Type B pancreatic cell (in vitro differentiated cells): Measurements from ENCODE around the gene TRPM3. TPM values are rescaled to one million over a fixed set of nuclear protein-coding genes. Genes with fewer than 3 reads are reported as not detected.

Experiments
- DNase-seq: peaks from one replicate; pipeline ENCODE4 v3.0.0; 2021; ENCODE audit warnings: mixed read lengths; ENCODE audit not compliant: unreplicated experiment; ENCODE audit errors: extremely low spot score
- H3K27ac Mint-ChIP-seq: 2 replicates; pipeline ENCODE4 v1.8.0; 2021; ENCODE audit warnings: mild to moderate bottlenecking, mixed read lengths
- H3K27me3 Mint-ChIP-seq: 2 replicates; pipeline ENCODE4 v1.8.0; 2021; ENCODE audit warnings: mixed read lengths
- H3K36me3 Mint-ChIP-seq: 2 replicates; pipeline ENCODE4 v1.8.0; 2021; ENCODE audit warnings: mixed read lengths
- H3K4me1 Mint-ChIP-seq: one replicate; pipeline ENCODE4 v1.8.0; 2021; ENCODE audit warnings: mixed read lengths; ENCODE audit not compliant: unreplicated experiment
- H3K4me3 Mint-ChIP-seq: 2 replicates; pipeline ENCODE4 v1.8.0; 2021; ENCODE audit warnings: mild to moderate bottlenecking, mixed read lengths
- H3K9me3 Mint-ChIP-seq: 2 replicates; pipeline ENCODE4 v1.8.0; 2021; ENCODE audit warnings: mixed read lengths
- CTCF ChIP-seq: fragments of 200-600 bp; sonication (generic); conservative IDR thresholded peaks from 2 replicates; pipeline ENCODE4 v1.5.0; 2021; ENCODE audit warnings: antibody characterized with exemption, mild to moderate bottlenecking
- total RNA-seq: library from RNA; stranded (reverse); gene quantifications from 2 replicates; pipeline ENCODE4 v1.2.1, GENCODE V29; 2021; ENCODE audit warnings: low replicate concordance

The TRPM3 gene
- total RNA-seq, 1 donor from 2014 or later, result 17.0 TPM

- Mint-ChIP-seq H3K4me3 (no peak overlapping the region), H3K36me3 (no peaks in the 10 kb centered on the region), H3K27ac (no peak overlapping the region), H3K4me1 (no peaks in the 10 kb centered on the region), H3K27me3 (no peaks in the 10 kb centered on the region), H3K9me3 (no peaks in the 10 kb centered on the region)
- no peak for DNase-seq
- TF ChIP-seq CTCF, result no peak
Observed at GRCh38 chr9:70878576-70878975, 242.8 kb downstream of the TRPM3 start.

- Mint-ChIP-seq H3K4me1 (no peaks in the 10 kb centered on the region), H3K36me3 (no peaks in the 10 kb centered on the region), H3K9me3 (no peaks in the 10 kb centered on the region), H3K4me3 (no peak overlapping the region), H3K27me3 (peaks cover 3% of the 10 kb centered on the region), H3K27ac (no peak overlapping the region)
- no peak for DNase-seq
- TF ChIP-seq CTCF, result no peak
Observed at GRCh38 chr9:70874451-70874850, 247.0 kb downstream of the TRPM3 start.

- Mint-ChIP-seq H3K27me3 (peaks cover 9% of the 10 kb centered on the region), H3K4me1 (peaks cover 6% of the 10 kb centered on the region)
- TF ChIP-seq CTCF, result no peak
Observed at GRCh38 chr9:70873506-70873905, 247.9 kb downstream of the TRPM3 start.

GRCh38 chr9:70868661-70869652, 252.5 kb downstream of the TRPM3 start:
- H3K4me3 Mint-ChIP-seq, result peak overlapping the region; percentile 82
- no peaks in the 10 kb centered on the region for H3K9me3 Mint-ChIP-seq

More at GRCh38 chr9:70873506-70873905, 247.9 kb downstream of the TRPM3 start:
- Mint-ChIP-seq H3K36me3 (no peaks in the 10 kb centered on the region), H3K9me3 (no peaks in the 10 kb centered on the region), H3K4me3 (no peak overlapping the region), H3K27ac (no peak overlapping the region)
- DNase-seq, result no peak

GRCh38 chr9:70868041-70868440, 253.4 kb downstream of the TRPM3 start:
- DNase-seq, result no peak
- Mint-ChIP-seq H3K27me3 (peaks cover 18% of the 10 kb centered on the region), H3K36me3 (no peaks in the 10 kb centered on the region), H3K9me3 (no peaks in the 10 kb centered on the region), H3K27ac (no peak overlapping the region), H3K4me1 (peaks cover 7% of the 10 kb centered on the region), H3K4me3 (peak overlapping the region; percentile 82)
- TF ChIP-seq CTCF, result no peak

More at GRCh38 chr9:70868661-70869652, 252.5 kb downstream of the TRPM3 start:
- TF ChIP-seq CTCF, result no peak
- Mint-ChIP-seq H3K36me3 (no peaks in the 10 kb centered on the region), H3K27ac (peak overlapping the region; percentile 62), H3K27me3 (peaks cover 18% of the 10 kb centered on the region), H3K4me1 (peaks cover 7% of the 10 kb centered on the region)
- no peak for DNase-seq
